Spleen (tissue), 7 donors: ENCODE data around the gene JADE2.

ENCODE experiments used
- POLR2A ChIP-seq, 3 donors: fragments of 450-650 bp; IDR thresholded peaks; one replicate each; pipeline ENCODE4 v1.5.1; 2017; ENCODE audit warnings: antibody characterized with exemption in 3 of 3, mild to moderate bottlenecking in 1 of 3
- POLR2AphosphoS5 ChIP-seq, 3 donors: sonication (generic); formaldehyde crosslinking; IDR thresholded peaks; one replicate each; pipeline ENCODE4 v1.5.1; 2017; ENCODE audit warnings: antibody characterized with exemption in 3 of 3
- TF ChIP-seq, protein P1 (sequence below), 11 experiments: fragments of 200-600 bp in 7 of 11; fragments of 450-650 bp in 4 of 11; sonication (generic) in 4 of 11; IDR thresholded peaks in 8 of 11; conservative IDR thresholded peaks in 3 of 11; 1 replicate in 7 of 11; 2 replicates in 4 of 11; pipeline versions ENCODE4 v1.4.0 to v1.8.0; 2016 to 2021; ENCODE audit warnings: antibody characterized with exemption in 11 of 11, inconsistent platforms in 4 of 11, mild to moderate bottlenecking in 1 of 11
- donor health status: DM: no; HTN: no; CAD: no; lungs with moderate emphysema.
- donor health status: DM: no; HTN: no; CAD: no.
- donor health status: DM: no; HTN: no; CAD: no.

DNA sequence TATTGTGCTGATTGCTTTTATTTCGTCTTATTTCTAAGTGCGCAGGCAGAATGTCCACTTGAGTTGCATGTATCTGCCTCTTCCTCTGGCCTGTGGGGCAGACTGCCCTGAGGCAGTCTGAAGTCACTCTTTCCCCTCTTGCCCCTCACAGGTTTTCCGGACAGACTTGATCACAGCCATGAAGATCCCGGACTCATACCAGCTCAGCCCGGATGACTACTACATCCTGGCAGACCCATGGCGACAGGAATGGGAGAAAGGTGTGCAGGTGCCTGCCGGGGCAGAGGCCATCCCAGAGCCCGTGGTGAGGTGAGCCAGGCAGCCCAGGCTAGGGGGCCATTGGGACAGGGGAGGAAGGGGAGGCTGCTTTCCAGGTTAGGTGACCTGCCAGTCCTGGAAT is 26.4 kb downstream of the JADE2 start:
- no peak for TF ChIP-seq POLR2A (IDR thresholded peaks at IDR 0.05)
- TF ChIP-seq, protein P1, sequence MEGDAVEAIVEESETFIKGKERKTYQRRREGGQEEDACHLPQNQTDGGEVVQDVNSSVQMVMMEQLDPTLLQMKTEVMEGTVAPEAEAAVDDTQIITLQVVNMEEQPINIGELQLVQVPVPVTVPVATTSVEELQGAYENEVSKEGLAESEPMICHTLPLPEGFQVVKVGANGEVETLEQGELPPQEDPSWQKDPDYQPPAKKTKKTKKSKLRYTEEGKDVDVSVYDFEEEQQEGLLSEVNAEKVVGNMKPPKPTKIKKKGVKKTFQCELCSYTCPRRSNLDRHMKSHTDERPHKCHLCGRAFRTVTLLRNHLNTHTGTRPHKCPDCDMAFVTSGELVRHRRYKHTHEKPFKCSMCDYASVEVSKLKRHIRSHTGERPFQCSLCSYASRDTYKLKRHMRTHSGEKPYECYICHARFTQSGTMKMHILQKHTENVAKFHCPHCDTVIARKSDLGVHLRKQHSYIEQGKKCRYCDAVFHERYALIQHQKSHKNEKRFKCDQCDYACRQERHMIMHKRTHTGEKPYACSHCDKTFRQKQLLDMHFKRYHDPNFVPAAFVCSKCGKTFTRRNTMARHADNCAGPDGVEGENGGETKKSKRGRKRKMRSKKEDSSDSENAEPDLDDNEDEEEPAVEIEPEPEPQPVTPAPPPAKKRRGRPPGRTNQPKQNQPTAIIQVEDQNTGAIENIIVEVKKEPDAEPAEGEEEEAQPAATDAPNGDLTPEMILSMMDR (IDR thresholded peaks at IDR 0.05 in 8 of 11, conservative IDR thresholded peaks at IDR 0.05 in 3 of 11) = no peak
- peak in 1 of 3 donors; percentile 27 for TF ChIP-seq POLR2AphosphoS5 (IDR thresholded peaks at IDR 0.05)
